ENCODE measurements around the gene NT5C1A.

NT5C1A gene

GRCh38 chr1:39691383-39692151 lies 19.7 kb upstream of the NT5C1A start, which contains the start of gene HPCAL4 (continued):
- no peak for TF ChIP-seq ZNF658 (tag by site-specific recombination; IDR thresholded peaks at IDR 0.05)
- TF ChIP-seq KLF17 (tag by site-specific recombination; IDR thresholded peaks at IDR 0.05): peak; percentile 56; the same call in 1 of the 2 replicates
- TF ChIP-seq ZNF132 (tag by site-specific recombination; IDR thresholded peaks at IDR 0.05; ENCODE audit: borderline replicate concordance): no peak
- 0 out of 2 replicates have a peak, but pooled peaks have one; percentile 8 for TF ChIP-seq ZFP69B (tag by site-specific recombination; IDR thresholded peaks at IDR 0.05)
- TF ChIP-seq ZBTB26 (tag by site-specific recombination; optimal IDR thresholded peaks at IDR 0.05): peak; percentile 57
- no peak for TF ChIP-seq ZNF660 (tag by site-specific recombination; IDR thresholded peaks at IDR 0.05)
- TF ChIP-seq KLF1 (tag by site-specific recombination; IDR thresholded peaks at IDR 0.05): peak; percentile 42; the same call in 1 of the 2 replicates
- TF ChIP-seq ZFHX2 (tag by site-specific recombination; conservative IDR thresholded peaks at IDR 0.05): peak; percentile 24
- TF ChIP-seq ATF2 (tag by site-specific recombination; IDR thresholded peaks at IDR 0.05; ENCODE audit: low read depth): no peak
- peak; percentile 42; the same call in 1 of the 2 replicates for TF ChIP-seq PBX3 (CRISPR knock-in tag; IDR thresholded peaks at IDR 0.05)
- TF ChIP-seq ZNF335 (tag by site-specific recombination; conservative IDR thresholded peaks at IDR 0.05): peak; percentile 75
- peak; percentile 35 for TF ChIP-seq PATZ1 (tag by site-specific recombination; IDR thresholded peaks at IDR 0.05)
- TF ChIP-seq ZNF341 (tag by site-specific recombination; IDR thresholded peaks at IDR 0.05; ENCODE audit: low read depth): 0 out of 2 replicates have a peak, but pooled peaks have one; percentile 62

- Histone ChIP-seq H3K9me3 (ENCODE audit: control insufficient read depth, insufficient read depth, low read depth, low read length) (no peaks in the 10 kb centered on the region), H3K4me1 (ENCODE audit: control insufficient read depth, insufficient read depth, low read length) (no peaks in the 10 kb centered on the region), H3K4me3 (ENCODE audit: low read depth, low read length) (peak overlapping the region; percentile 24), H3K36me3 (ENCODE audit: control insufficient read depth in 2 of 2, insufficient read depth in 1 of 2, low read length in 2 of 2) (no peaks in the 10 kb centered on the region), H3K27ac (ENCODE audit: extremely low read depth, low read depth, low read length) (no peak overlapping the region)
- ChIA-PET CTCF (interaction anchor here (0.6 to 1.4 kb wide), 5 partner anchors 11 to 520 kb away, joined by 3 to 11 read pairs (median 3); no protein-coding TSS in a partner anchor), POLR2A (interaction anchor here (1.0 to 1.6 kb wide), 4 partner anchors 11 to 48 kb away, joined by 3 to 12 read pairs (median 4); partner anchors contain the start of gene PPIE)
- TF ChIP-seq ZNF239 (tag by site-specific recombination; IDR thresholded peaks at IDR 0.05) (no peak), ZNF184 (tag by site-specific recombination; IDR thresholded peaks at IDR 0.05) (no peak), ZNF777 (tag by site-specific recombination; IDR thresholded peaks at IDR 0.05; ENCODE audit: borderline replicate concordance) (no peak), ZNF121 (tag by site-specific recombination; IDR thresholded peaks at IDR 0.05) (no peak), ZFP3 (tag by site-specific recombination; IDR thresholded peaks at IDR 0.05; ENCODE audit: low read depth) (no peak), ZNF221 (tag by site-specific recombination; IDR thresholded peaks at IDR 0.05; ENCODE audit: borderline replicate concordance) (no peak), ZNF114 (tag by site-specific recombination; IDR thresholded peaks at IDR 0.05) (no peak), ZNF449 (tag by site-specific recombination; IDR thresholded peaks at IDR 0.05) (no peak), ZNF2 (tag by site-specific recombination; IDR thresholded peaks at IDR 0.05) (peak; percentile 45; the same call in 1 of the 2 replicates), ZNF362 (tag by site-specific recombination; IDR thresholded peaks at IDR 0.05) (no peak), ZNF704 (tag by site-specific recombination; IDR thresholded peaks at IDR 0.05) (no peak)
Observed at GRCh38 chr1:39690794-39691382, 19.0 kb upstream of the NT5C1A start.

All from HEK293 (cell line).